ENCODE data around the gene ACAD9. TPM values are rescaled to one million over a fixed set of nuclear protein-coding genes. Genes with fewer than 3 reads are reported as not detected.
"Not testable (repeated sequence)": the region's sequence is repeated elsewhere in the genome, so short reads cannot be mapped to it uniquely, and the experiment has no call there.

ACAD9 gene
- total RNA-seq, 3 donors from 2014 or later, result 60.0 to 71.1 (median 60.6) TPM

GRCh38 chr3:128872282-128872681 is 7.1 kb upstream of the ACAD9 start:
- Mint-ChIP-seq H3K4me3 (no peak overlapping the region), H3K36me3 (ENCODE audit: insufficient read depth) (no peaks in the 10 kb centered on the region), H3K9me3 (no peaks in the 10 kb centered on the region), H3K4me1 (ENCODE audit: low read depth) (peaks cover 13% of the 10 kb centered on the region), H3K27me3 (ENCODE audit: low read depth) (no peaks in the 10 kb centered on the region)
- DNase-seq (no peak), ATAC-seq (no peak)

GRCh38 chr3:128872744-128873143 is 6.7 kb upstream of the ACAD9 start:
- Mint-ChIP-seq H3K9me3 (no peaks in the 10 kb centered on the region), H3K4me1 (ENCODE audit: low read depth) (peaks cover 17% of the 10 kb centered on the region), H3K4me3 (no peak overlapping the region), H3K36me3 (ENCODE audit: insufficient read depth) (no peaks in the 10 kb centered on the region), H3K27me3 (ENCODE audit: low read depth) (no peaks in the 10 kb centered on the region)
- ATAC-seq (no peak), DNase-seq (no peak)

GRCh38 chr3:128873244-128874022 is 6.0 kb upstream of the ACAD9 start:
- Mint-ChIP-seq H3K4me1 (ENCODE audit: low read depth) (peaks cover 24% of the 10 kb centered on the region), H3K36me3 (ENCODE audit: insufficient read depth) (no peaks in the 10 kb centered on the region), H3K4me3 (no peak overlapping the region), H3K9me3 (no peaks in the 10 kb centered on the region), H3K27me3 (ENCODE audit: low read depth) (no peaks in the 10 kb centered on the region)
- DNase-seq (no peak), ATAC-seq (no peak)

- H3K4me3 Mint-ChIP-seq, result no peak overlapping the region
- no peak for DNase-seq
- H3K4me1 Mint-ChIP-seq (ENCODE audit: low read depth), result peaks cover 30% of the 10 kb centered on the region
Measured at GRCh38 chr3:128874481-128875180, 4.8 kb upstream of the ACAD9 start.

GRCh38 chr3:128875556-128876120 is 3.8 kb upstream of the ACAD9 start:
- H3K36me3 Mint-ChIP-seq (ENCODE audit: insufficient read depth), result no peaks in the 10 kb centered on the region
- H3K27me3 Mint-ChIP-seq (ENCODE audit: low read depth), result no peaks in the 10 kb centered on the region
- peaks cover 36% of the 10 kb centered on the region for H3K4me1 Mint-ChIP-seq (ENCODE audit: low read depth)
- no peak overlapping the region for H3K4me3 Mint-ChIP-seq
- H3K9me3 Mint-ChIP-seq, result no peaks in the 10 kb centered on the region
- DNase-seq, result peak; percentile 62
- ATAC-seq, result peak; percentile 51 to 52

More at GRCh38 chr3:128874481-128875180, 4.8 kb upstream of the ACAD9 start:
- no peak for ATAC-seq
- Mint-ChIP-seq H3K9me3 (no peaks in the 10 kb centered on the region), H3K27me3 (ENCODE audit: low read depth) (no peaks in the 10 kb centered on the region), H3K36me3 (ENCODE audit: insufficient read depth) (no peaks in the 10 kb centered on the region)

- no peaks in the 10 kb centered on the region for H3K27me3 Mint-ChIP-seq (ENCODE audit: low read depth)
- H3K9me3 Mint-ChIP-seq, result no peaks in the 10 kb centered on the region
- H3K4me1 Mint-ChIP-seq (ENCODE audit: low read depth), result peaks cover 57% of the 10 kb centered on the region
- peaks cover 10% of the 10 kb centered on the region for H3K36me3 Mint-ChIP-seq (ENCODE audit: insufficient read depth)
- ATAC-seq, result no peak
- DNase-seq, result no peak
- peak overlapping the region; percentile 92 for H3K4me3 Mint-ChIP-seq
Measured at GRCh38 chr3:128878011-128878457, 1.4 kb upstream of the ACAD9 start.

GRCh38 chr3:128878556-128879124 is 780 bp upstream of the ACAD9 start:
- peak overlapping the region; percentile 92 for H3K4me3 Mint-ChIP-seq
- DNase-seq (no peak), ATAC-seq (peak; percentile 25 to 41)
- H3K36me3 Mint-ChIP-seq (ENCODE audit: insufficient read depth), result peaks cover 11% of the 10 kb centered on the region
- H3K4me1 Mint-ChIP-seq (ENCODE audit: low read depth), result peaks cover 58% of the 10 kb centered on the region
- H3K9me3 Mint-ChIP-seq, result no peaks in the 10 kb centered on the region
- no peaks in the 10 kb centered on the region for H3K27me3 Mint-ChIP-seq (ENCODE audit: low read depth)

GRCh38 chr3:128879991-128880390 is 571 bp downstream of the ACAD9 start:
- no peak for ATAC-seq
- peaks cover 62% of the 10 kb centered on the region for H3K4me1 Mint-ChIP-seq (ENCODE audit: low read depth)
- DNase-seq, result no peak
- no peaks in the 10 kb centered on the region for H3K9me3 Mint-ChIP-seq
- peak overlapping the region; percentile 92 for H3K4me3 Mint-ChIP-seq
- H3K27me3 Mint-ChIP-seq (ENCODE audit: low read depth), result no peaks in the 10 kb centered on the region
- H3K36me3 Mint-ChIP-seq (ENCODE audit: insufficient read depth), result peaks cover 18% of the 10 kb centered on the region

GRCh38 chr3:128880455-128880854 is 1.0 kb downstream of the ACAD9 start:
- H3K4me1 Mint-ChIP-seq (ENCODE audit: low read depth), result peaks cover 61% of the 10 kb centered on the region
- peaks cover 19% of the 10 kb centered on the region for H3K36me3 Mint-ChIP-seq (ENCODE audit: insufficient read depth)
- peak overlapping the region; percentile 92 for H3K4me3 Mint-ChIP-seq
- DNase-seq; H3K9me3 Mint-ChIP-seq; ATAC-seq; H3K27me3 Mint-ChIP-seq (ENCODE audit: low read depth): not testable (repeated sequence)

- peaks cover 53% of the 10 kb centered on the region for H3K4me1 Mint-ChIP-seq (ENCODE audit: low read depth)
- DNase-seq, result no peak
- peak overlapping the region; percentile 92 for H3K4me3 Mint-ChIP-seq
- no peak for ATAC-seq
- H3K9me3 Mint-ChIP-seq, result no peaks in the 10 kb centered on the region
- H3K27me3 Mint-ChIP-seq (ENCODE audit: low read depth), result no peaks in the 10 kb centered on the region
- H3K36me3 Mint-ChIP-seq (ENCODE audit: insufficient read depth), result peaks cover 19% of the 10 kb centered on the region
Measured at GRCh38 chr3:128881576-128881975, 2.2 kb downstream of the ACAD9 start.

GRCh38 chr3:128882719-128883118 is 3.3 kb downstream of the ACAD9 start:
- Mint-ChIP-seq H3K4me3 (no peak overlapping the region), H3K9me3 (no peaks in the 10 kb centered on the region), H3K4me1 (ENCODE audit: low read depth) (peaks cover 45% of the 10 kb centered on the region), H3K27me3 (ENCODE audit: low read depth) (no peaks in the 10 kb centered on the region), H3K36me3 (ENCODE audit: insufficient read depth) (peaks cover 21% of the 10 kb centered on the region)
- no peak for DNase-seq
- no peak for ATAC-seq

- Mint-ChIP-seq H3K4me3 (no peak overlapping the region), H3K36me3 (ENCODE audit: insufficient read depth) (peaks cover 24% of the 10 kb centered on the region), H3K4me1 (ENCODE audit: low read depth) (peaks cover 33% of the 10 kb centered on the region), H3K27me3 (ENCODE audit: low read depth) (no peaks in the 10 kb centered on the region), H3K9me3 (no peaks in the 10 kb centered on the region)
- DNase-seq (no peak), ATAC-seq (no peak)
Measured at GRCh38 chr3:128884992-128885391, 5.6 kb downstream of the ACAD9 start.

GRCh38 chr3:128889139-128889894 is 9.9 kb downstream of the ACAD9 start:
- Mint-ChIP-seq H3K4me3 (no peak overlapping the region), H3K27me3 (ENCODE audit: low read depth) (no peaks in the 10 kb centered on the region), H3K36me3 (ENCODE audit: insufficient read depth) (peaks cover 18% of the 10 kb centered on the region), H3K4me1 (ENCODE audit: low read depth) (peaks cover 1% of the 10 kb centered on the region), H3K9me3 (no peaks in the 10 kb centered on the region)
- DNase-seq (no peak), ATAC-seq (no peak)

Data from activated T-cell treated with anti-CD3 and anti-CD28 coated beads, Interleukin-2, amount 50 U/mL, for 4 hours (primary cell).